Ishikawa (cell line): ENCODE results near the gene UBE4B.

Experiments used
- CEBPB ChIP-seq: IDR thresholded peaks from 2 replicates; pipeline ENCODE4 v1.6.1; 2012
- CREB1 ChIP-seq: IDR thresholded peaks from 2 replicates; pipeline ENCODE4 v1.6.1; 2012; ENCODE audit warnings: low read depth
- EGR1 ChIP-seq: IDR thresholded peaks from 2 replicates; pipeline ENCODE4 v1.6.1; 2012
- EP300 ChIP-seq: IDR thresholded peaks from 2 replicates; pipeline ENCODE4 v1.6.1; 2012; ENCODE audit warnings: borderline replicate concordance
- FOXM1 ChIP-seq: IDR thresholded peaks from 2 replicates; pipeline ENCODE4 v1.6.1; 2012; ENCODE audit warnings: low read depth, borderline replicate concordance
- MAX ChIP-seq: IDR thresholded peaks from 2 replicates; pipeline ENCODE4 v1.6.1; 2012
- NFIC ChIP-seq: IDR thresholded peaks from 2 replicates; pipeline ENCODE4 v1.6.1; 2012
- RAD21 ChIP-seq: IDR thresholded peaks from 2 replicates; pipeline ENCODE4 v1.6.1; 2012; ENCODE audit warnings: low read depth
- TAF1 ChIP-seq: IDR thresholded peaks from 2 replicates; pipeline ENCODE4 v1.6.1; 2012; ENCODE audit warnings: low read depth, mild to moderate bottlenecking
- TCF12 ChIP-seq: IDR thresholded peaks from 2 replicates; pipeline ENCODE4 v1.6.1; 2012; ENCODE audit warnings: low read depth
- TEAD4 ChIP-seq: IDR thresholded peaks from 2 replicates; pipeline ENCODE4 v1.6.1; 2012
- YY1 ChIP-seq: IDR thresholded peaks from 2 replicates; pipeline ENCODE4 v1.6.1; 2012; ENCODE audit warnings: low read depth
- ZBTB7A ChIP-seq: IDR thresholded peaks from 2 replicates; pipeline ENCODE4 v1.6.1; 2012; ENCODE audit warnings: low read depth
- TF ChIP-seq, protein P1 (sequence below): IDR thresholded peaks from 2 replicates; pipeline ENCODE4 v1.6.1; 2012
- TF ChIP-seq, protein P2 (sequence below): IDR thresholded peaks from 2 replicates; pipeline ENCODE4 v1.6.1; 2012; ENCODE audit warnings: low read depth, mild to moderate bottlenecking

The UBE4B gene

GRCh38 chr1:10032590-10033358 lies at the start of gene UBE4B:
UBE4B (plus strand) TSS chr1:10032958; CDS start chr1:10033671, 713 bp downstream.
- TF ChIP-seq ZBTB7A (no peak), YY1 (peak; percentile 93), TAF1 (peak; percentile 71), RAD21 (peak; percentile 73)
- TF ChIP-seq, protein P1, sequence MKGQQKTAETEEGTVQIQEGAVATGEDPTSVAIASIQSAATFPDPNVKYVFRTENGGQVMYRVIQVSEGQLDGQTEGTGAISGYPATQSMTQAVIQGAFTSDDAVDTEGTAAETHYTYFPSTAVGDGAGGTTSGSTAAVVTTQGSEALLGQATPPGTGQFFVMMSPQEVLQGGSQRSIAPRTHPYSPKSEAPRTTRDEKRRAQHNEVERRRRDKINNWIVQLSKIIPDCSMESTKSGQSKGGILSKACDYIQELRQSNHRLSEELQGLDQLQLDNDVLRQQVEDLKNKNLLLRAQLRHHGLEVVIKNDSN: peak; percentile 97

- TF ChIP-seq TCF12 (no peak), CEBPB (no peak), MAX (no peak), ZBTB7A (no peak)
- TF ChIP-seq, protein P2, sequence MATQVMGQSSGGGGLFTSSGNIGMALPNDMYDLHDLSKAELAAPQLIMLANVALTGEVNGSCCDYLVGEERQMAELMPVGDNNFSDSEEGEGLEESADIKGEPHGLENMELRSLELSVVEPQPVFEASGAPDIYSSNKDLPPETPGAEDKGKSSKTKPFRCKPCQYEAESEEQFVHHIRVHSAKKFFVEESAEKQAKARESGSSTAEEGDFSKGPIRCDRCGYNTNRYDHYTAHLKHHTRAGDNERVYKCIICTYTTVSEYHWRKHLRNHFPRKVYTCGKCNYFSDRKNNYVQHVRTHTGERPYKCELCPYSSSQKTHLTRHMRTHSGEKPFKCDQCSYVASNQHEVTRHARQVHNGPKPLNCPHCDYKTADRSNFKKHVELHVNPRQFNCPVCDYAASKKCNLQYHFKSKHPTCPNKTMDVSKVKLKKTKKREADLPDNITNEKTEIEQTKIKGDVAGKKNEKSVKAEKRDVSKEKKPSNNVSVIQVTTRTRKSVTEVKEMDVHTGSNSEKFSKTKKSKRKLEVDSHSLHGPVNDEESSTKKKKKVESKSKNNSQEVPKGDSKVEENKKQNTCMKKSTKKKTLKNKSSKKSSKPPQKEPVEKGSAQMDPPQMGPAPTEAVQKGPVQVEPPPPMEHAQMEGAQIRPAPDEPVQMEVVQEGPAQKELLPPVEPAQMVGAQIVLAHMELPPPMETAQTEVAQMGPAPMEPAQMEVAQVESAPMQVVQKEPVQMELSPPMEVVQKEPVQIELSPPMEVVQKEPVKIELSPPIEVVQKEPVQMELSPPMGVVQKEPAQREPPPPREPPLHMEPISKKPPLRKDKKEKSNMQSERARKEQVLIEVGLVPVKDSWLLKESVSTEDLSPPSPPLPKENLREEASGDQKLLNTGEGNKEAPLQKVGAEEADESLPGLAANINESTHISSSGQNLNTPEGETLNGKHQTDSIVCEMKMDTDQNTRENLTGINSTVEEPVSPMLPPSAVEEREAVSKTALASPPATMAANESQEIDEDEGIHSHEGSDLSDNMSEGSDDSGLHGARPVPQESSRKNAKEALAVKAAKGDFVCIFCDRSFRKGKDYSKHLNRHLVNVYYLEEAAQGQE: no peak
These were observed 48.5 kb upstream of the UBE4B start for GRCh38 chr1:9984253-9984652.

DNA sequence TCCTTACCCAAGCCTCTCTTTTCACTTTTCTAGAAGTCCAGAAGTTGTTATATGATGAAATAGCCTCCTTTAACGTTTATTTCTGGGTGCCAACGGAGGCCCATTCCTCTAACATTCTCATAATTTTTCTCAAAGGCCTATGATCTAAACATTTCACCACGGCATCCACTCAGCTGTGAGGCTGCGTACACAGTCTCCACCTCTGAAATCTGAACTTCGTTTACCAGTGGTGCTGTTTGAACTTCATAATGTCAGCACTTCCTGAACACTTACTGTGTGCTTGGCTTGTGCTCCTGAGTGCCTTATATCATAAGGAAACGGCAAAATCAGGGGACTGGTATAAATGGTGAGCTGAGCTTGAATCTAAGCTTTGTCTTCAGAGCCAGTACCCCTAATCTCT lies 47.8 kb upstream of the UBE4B start:
- TF ChIP-seq, protein P1: no peak
- TF ChIP-seq MAX (no peak), FOXM1 (no peak), EP300 (no peak), YY1 (no peak), EGR1 (no peak), RAD21 (no peak), CREB1 (no peak), CEBPB (no peak), TAF1 (no peak), NFIC (no peak), ZBTB7A (no peak), TCF12 (no peak), TEAD4 (no peak)
- TF ChIP-seq, protein P2: no peak

- no peak for TF ChIP-seq RAD21
- TF ChIP-seq CEBPB: no peak
- TF ChIP-seq ZBTB7A: no peak
- no peak for TF ChIP-seq YY1
- no peak for TF ChIP-seq TCF12
- no peak for TF ChIP-seq TEAD4
- TF ChIP-seq EGR1: no peak
- TF ChIP-seq, protein P1: no peak
- TF ChIP-seq, protein P2: no peak
- no peak for TF ChIP-seq CREB1
- no peak for TF ChIP-seq MAX
- TF ChIP-seq NFIC: no peak
- TF ChIP-seq EP300: no peak
- TF ChIP-seq FOXM1: no peak
- no peak for TF ChIP-seq TAF1
These were observed 43.0 kb upstream of the UBE4B start for GRCh38 chr1:9989773-9990172.
